Caco-2 (cell line): ENCODE data around the gene MTARC1. TPM values are rescaled to one million over a fixed set of nuclear protein-coding genes. Genes with fewer than 3 reads are reported as not detected.

Source experiments
- BruUV-seq: library from RNA; stranded (reverse); fragments of 400-500 nt; replicated peaks from 2 replicates; lab custom pipeline; 2021; lab: Mats Ljungman, UMichigan
- CTCF ChIA-PET: fragments of 300-600 bp; sonication (Branson Sonifier 250); formaldehyde crosslinking; loops from one replicate; lab custom pipeline; 2022; ENCODE audit warnings: antibody characterized with exemption; lab: Charles Lee
- POLR2A ChIA-PET: fragments of 300-600 bp; sonication (Branson Sonifier 250); formaldehyde crosslinking; loops from one replicate; lab custom pipeline; 2022; ENCODE audit warnings: antibody characterized with exemption; lab: Charles Lee
- DNase-seq, 2 experiments: peaks; one replicate each; pipeline versions ENCODE4 v3.0.0 to v3.0.0-alpha.2; 2020 to 2022
- H3K27me3 ChIP-seq: replicated peaks from 2 replicates; pipeline ENCODE4 v1.6.0; 2011; ENCODE audit warnings: low read length; ENCODE audit not compliant: control insufficient read depth, insufficient read depth
- H3K36me3 ChIP-seq: 2 replicates; pipeline ENCODE4 v1.5.1; 2011; ENCODE audit warnings: low read length; ENCODE audit not compliant: control insufficient read depth, insufficient read depth
- H3K4me1 ChIP-seq: fragments of 250-450 bp; sonication (Bioruptor Pico); 2 replicates; pipeline ENCODE4 v1.5.1; 2020; ENCODE audit warnings: mild to moderate bottlenecking
- H3K4me3 ChIP-seq: 2 replicates; pipeline ENCODE4 v1.5.1; 2011; ENCODE audit warnings: low read depth, mild to moderate bottlenecking, control low read depth, low read length
- H3K9me3 ChIP-seq: fragments of 250-450 bp; sonication (Bioruptor Pico); 2 replicates; pipeline ENCODE4 v1.5.1; 2020; ENCODE audit warnings: mild to moderate bottlenecking, moderate library complexity
- H3K27ac Mint-ChIP-seq: one replicate; pipeline ENCODE4 v1.8.0; 2022; ENCODE audit warnings: mixed read lengths; ENCODE audit not compliant: unreplicated experiment
- H3K27me3 Mint-ChIP-seq: one replicate; pipeline ENCODE4 v1.8.0; 2022; ENCODE audit warnings: mixed read lengths; ENCODE audit not compliant: insufficient read depth, unreplicated experiment
- H3K36me3 Mint-ChIP-seq: one replicate; pipeline ENCODE4 v1.8.0; 2022; ENCODE audit warnings: mild to moderate bottlenecking, mixed read lengths; ENCODE audit not compliant: insufficient read depth, unreplicated experiment
- H3K4me1 Mint-ChIP-seq: one replicate; pipeline ENCODE4 v1.8.0; 2022; ENCODE audit warnings: low read depth, mixed read lengths; ENCODE audit not compliant: unreplicated experiment
- H3K4me3 Mint-ChIP-seq: one replicate; pipeline ENCODE4 v1.8.0; 2022; ENCODE audit warnings: mild to moderate bottlenecking, moderate library complexity, mixed read lengths; ENCODE audit not compliant: unreplicated experiment
- H3K9me3 Mint-ChIP-seq: one replicate; pipeline ENCODE4 v1.8.0; 2022; ENCODE audit warnings: mixed read lengths; ENCODE audit not compliant: unreplicated experiment
- intact Hi-C: fragments of 100-400 bp; cut with micrococcal nuclease; formaldehyde crosslinking; loops from one replicate; pipeline ENCODE4 v1.10.0; 2022; ENCODE audit not compliant: unreplicated experiment
- total RNA-seq: library from RNA; stranded (reverse); gene quantifications from 2 replicates; pipeline ENCODE4 v1.2.3, GENCODE V29; 2022
- TF ChIP-seq, protein P1 (sequence below), 2 experiments: fragments of 200-600 bp in 1 of 2; IDR thresholded peaks; 1 replicate in 1 of 2; 2 replicates in 1 of 2; pipeline versions ENCODE4 v1.5.1 to v1.8.0; 2011 to 2022; ENCODE audit warnings: antibody characterized with exemption in 1 of 2, control low read depth in 1 of 2, inconsistent platforms in 1 of 2, low read depth in 1 of 2, low read length in 1 of 2, mild to moderate bottlenecking in 1 of 2, moderate library complexity in 1 of 2; ENCODE audit not compliant: insufficient read depth in 1 of 2, severe bottlenecking in 1 of 2, unreplicated experiment in 1 of 2

MTARC1 gene
- total RNA-seq, 1 experiment from 2014 or later, result 88.7 TPM

GRCh38 chr1:220797553-220797952, 10.8 kb downstream of the MTARC1 start:
- Histone ChIP-seq H3K27me3 (no peaks in the 10 kb centered on the region), H3K4me1 (no peaks in the 10 kb centered on the region), H3K4me3 (no peak overlapping the region), H3K36me3 (peaks cover 3% of the 10 kb centered on the region), H3K9me3 (no peaks in the 10 kb centered on the region)
- DNase-seq, result no peak
- no peaks in the 10 kb centered on the region for H3K9me3 Mint-ChIP-seq
- no peaks in the 10 kb centered on the region for H3K4me1 Mint-ChIP-seq
- TF ChIP-seq, protein P1, sequence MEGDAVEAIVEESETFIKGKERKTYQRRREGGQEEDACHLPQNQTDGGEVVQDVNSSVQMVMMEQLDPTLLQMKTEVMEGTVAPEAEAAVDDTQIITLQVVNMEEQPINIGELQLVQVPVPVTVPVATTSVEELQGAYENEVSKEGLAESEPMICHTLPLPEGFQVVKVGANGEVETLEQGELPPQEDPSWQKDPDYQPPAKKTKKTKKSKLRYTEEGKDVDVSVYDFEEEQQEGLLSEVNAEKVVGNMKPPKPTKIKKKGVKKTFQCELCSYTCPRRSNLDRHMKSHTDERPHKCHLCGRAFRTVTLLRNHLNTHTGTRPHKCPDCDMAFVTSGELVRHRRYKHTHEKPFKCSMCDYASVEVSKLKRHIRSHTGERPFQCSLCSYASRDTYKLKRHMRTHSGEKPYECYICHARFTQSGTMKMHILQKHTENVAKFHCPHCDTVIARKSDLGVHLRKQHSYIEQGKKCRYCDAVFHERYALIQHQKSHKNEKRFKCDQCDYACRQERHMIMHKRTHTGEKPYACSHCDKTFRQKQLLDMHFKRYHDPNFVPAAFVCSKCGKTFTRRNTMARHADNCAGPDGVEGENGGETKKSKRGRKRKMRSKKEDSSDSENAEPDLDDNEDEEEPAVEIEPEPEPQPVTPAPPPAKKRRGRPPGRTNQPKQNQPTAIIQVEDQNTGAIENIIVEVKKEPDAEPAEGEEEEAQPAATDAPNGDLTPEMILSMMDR (IDR thresholded peaks at IDR 0.05; ENCODE audit: insufficient read depth in 1 of 2, low read depth in 1 of 2, low read length in 1 of 2, severe bottlenecking in 1 of 2, unreplicated experiment in 1 of 2), result no peak
- POLR2A ChIA-PET, result no interaction called here
- no peaks in the 10 kb centered on the region for H3K27me3 Mint-ChIP-seq
- BruUV-seq, result no TSS peak
- intact Hi-C loops, result no loop called here
- peaks cover 20% of the 10 kb centered on the region for H3K36me3 Mint-ChIP-seq
- CTCF ChIA-PET, result no interaction called here
- H3K4me3 Mint-ChIP-seq, result no peak overlapping the region
- no peak overlapping the region for H3K27ac Mint-ChIP-seq

DNA sequence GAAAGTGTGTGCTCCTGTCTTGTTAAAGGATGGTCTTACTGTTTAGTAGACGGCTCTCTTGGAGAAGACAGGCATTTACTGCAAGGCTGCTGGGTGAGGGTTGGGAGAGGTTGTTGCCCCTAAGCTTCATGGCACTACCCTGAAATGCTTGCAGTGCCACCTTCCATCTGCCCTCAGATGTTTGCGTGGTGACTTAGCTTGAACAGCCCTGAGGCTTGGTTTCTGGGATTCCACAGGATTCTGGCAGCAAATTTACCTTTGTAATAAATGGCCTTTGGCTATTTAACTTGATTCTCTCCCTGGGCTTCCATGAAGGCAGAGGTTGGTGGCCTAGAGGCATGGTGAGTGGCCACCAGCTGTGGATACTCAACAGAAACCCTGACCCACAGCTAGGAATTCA, 11.6 kb downstream of the MTARC1 start:
- Histone ChIP-seq H3K4me3 (no peak overlapping the region), H3K9me3 (no peaks in the 10 kb centered on the region), H3K36me3 (peaks cover 3% of the 10 kb centered on the region), H3K4me1 (no peaks in the 10 kb centered on the region), H3K27me3 (no peaks in the 10 kb centered on the region)
- TF ChIP-seq, protein P1 (IDR thresholded peaks at IDR 0.05; ENCODE audit: insufficient read depth in 1 of 2, low read depth in 1 of 2, low read length in 1 of 2, severe bottlenecking in 1 of 2, unreplicated experiment in 1 of 2), result no peak
- Mint-ChIP-seq H3K4me1 (no peaks in the 10 kb centered on the region), H3K27me3 (no peaks in the 10 kb centered on the region), H3K27ac (no peak overlapping the region), H3K9me3 (no peaks in the 10 kb centered on the region), H3K36me3 (peaks cover 28% of the 10 kb centered on the region), H3K4me3 (no peak overlapping the region)
- ChIA-PET CTCF (no interaction called here), POLR2A (no interaction called here)
- DNase-seq, result no peak
- BruUV-seq, result no TSS peak
- intact Hi-C loops, result no loop called here

DNA sequence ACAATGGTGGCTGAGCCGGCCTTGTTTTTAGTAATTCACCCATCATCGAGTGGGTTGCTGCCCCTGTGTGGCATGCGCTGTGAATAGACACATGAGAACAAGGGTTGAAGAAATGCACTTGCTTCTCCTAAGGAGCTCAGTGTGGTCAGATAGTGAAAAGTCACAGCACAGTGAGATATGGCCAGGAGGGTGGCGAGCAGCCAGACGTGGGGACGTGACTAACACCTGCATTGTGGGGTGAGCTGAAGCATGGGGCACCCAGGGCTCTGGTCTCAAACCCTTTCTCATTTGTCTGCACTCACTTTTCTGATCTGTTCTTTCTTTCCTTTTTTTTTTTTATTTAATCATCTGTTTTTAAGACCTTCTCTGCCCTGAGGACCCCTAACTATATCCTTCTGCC, 13.5 kb downstream of the MTARC1 start:
- CTCF ChIA-PET, result interaction anchor here (1.0 kb wide), 1 partner anchor 500 kb away, joined by 3 read pairs; no protein-coding TSS in a partner anchor
- BruUV-seq, result no TSS peak
- Mint-ChIP-seq H3K9me3 (no peaks in the 10 kb centered on the region), H3K27me3 (no peaks in the 10 kb centered on the region), H3K4me3 (no peak overlapping the region), H3K36me3 (peaks cover 27% of the 10 kb centered on the region), H3K27ac (no peak overlapping the region), H3K4me1 (no peaks in the 10 kb centered on the region)
- H3K36me3 ChIP-seq, result peaks cover 3% of the 10 kb centered on the region
- TF ChIP-seq, protein P1 (IDR thresholded peaks at IDR 0.05; ENCODE audit: insufficient read depth in 1 of 2, low read depth in 1 of 2, low read length in 1 of 2, severe bottlenecking in 1 of 2, unreplicated experiment in 1 of 2), result no peak
- intact Hi-C loops, result no loop called here
- no peaks in the 10 kb centered on the region for H3K4me1 ChIP-seq
- POLR2A ChIA-PET, result no interaction called here
- no peaks in the 10 kb centered on the region for H3K9me3 ChIP-seq
- no peak for DNase-seq
- H3K4me3 ChIP-seq, result no peak overlapping the region
- H3K27me3 ChIP-seq, result no peaks in the 10 kb centered on the region
